ENCODE measurements around the gene HOXC10.

GRCh38 chr12:53952871-53953734 lies 31.8 kb upstream of the HOXC10 start:
- no peak for TF ChIP-seq CTCF (IDR thresholded peaks at IDR 0.05; ENCODE audit: low read depth, low read length, poor library complexity, severe bottlenecking)
- no peak for TF ChIP-seq EZH2phosphoT487 (IDR thresholded peaks at IDR 0.05; ENCODE audit: borderline replicate concordance, low read length)

All from DOHH2 (cell line).